Measurements from ENCODE around the gene ANKLE1. TPM values are rescaled to one million over a fixed set of nuclear protein-coding genes. Genes with fewer than 3 reads are reported as not detected.

ANKLE1 gene
- total and polyA plus RNA-seq, 2 donors (not counting 3 experiments of a cell fraction or from before 2014, with no cell fraction given), result 1.9 to 3.1 TPM

- H3K27me3 ChIP-seq (ENCODE audit: control insufficient read depth in 2 of 2, insufficient read depth in 2 of 2, low read length in 2 of 2), result no peaks in the 10 kb centered on the region
- intact Hi-C loops (cut with micrococcal nuclease) (loop anchor here (1.0 to 2.0 kb wide), 2 partner anchors 30 to 31 kb away; partner anchors contain the start of gene BABAM1), dilution Hi-C loops (cut with MboI; ENCODE audit: extremely low pct_ligation_motif_present, low sequenced_read_pairs) (no loop called here)
- H2AFZ ChIP-seq (ENCODE audit: low read depth, low read length), result peak overlapping the region; percentile 31
- H4K20me1 ChIP-seq (replicated peaks; ENCODE audit: control insufficient read depth, extremely low read depth, insufficient read depth, low read length), result no peaks in the 10 kb centered on the region
- TF ChIP-seq FOS (IDR thresholded peaks at IDR 0.05; ENCODE audit: borderline replicate concordance, insufficient read depth, low read length), result no peak
- TF ChIP-seq EZH2 (IDR thresholded peaks at IDR 0.05; ENCODE audit: borderline replicate concordance, low read depth, low read length, severe bottlenecking), result no peak
- TF ChIP-seq MYC (IDR thresholded peaks at IDR 0.05; ENCODE audit: low read depth, low read length), result peak; percentile 84
- no peak for TF ChIP-seq JUN (IDR thresholded peaks at IDR 0.05; ENCODE audit: borderline replicate concordance, insufficient read depth, insufficient read length, low read depth)
- peak; percentile 33 for TF ChIP-seq POLR2AphosphoS5 (IDR thresholded peaks at IDR 0.05; ENCODE audit: insufficient read depth, low read depth, low read length)
- peak; percentile 42 for TF ChIP-seq MAX (IDR thresholded peaks at IDR 0.05; ENCODE audit: insufficient read depth, insufficient read length)
- peak; percentile 35 to 66 for TF ChIP-seq CTCF (IDR thresholded peaks at IDR 0.05; ENCODE audit: extremely low read depth in 1 of 2, insufficient read depth in 1 of 2, low read depth in 1 of 2, low read length in 2 of 2)
- no peak for TF ChIP-seq GATA2 (IDR thresholded peaks at IDR 0.05; ENCODE audit: insufficient read depth, insufficient read length, low read depth, low read length)
- no peak for TF ChIP-seq POLR2A (IDR thresholded peaks at IDR 0.05; ENCODE audit: low read depth, low read length)
- DNase-seq (ENCODE audit: low read depth, low spot score) (peak; percentile 80), FAIRE-seq (peak; percentile 67)
- no peaks in the 10 kb centered on the region for H3K9me1 ChIP-seq (replicated peaks; ENCODE audit: control insufficient read depth, extremely low read depth, insufficient read depth, low read length)
- ChIA-PET POLR2A (interaction anchor here (1.0 to 1.1 kb wide), 2 partner anchors 9 to 46 kb away, joined by 4 to 5 read pairs; partner anchors contain the start of genes ANKLE1 and OCEL1), CTCF (interaction anchor here (0.6 to 1.8 kb wide), 20 partner anchors 8 to 521 kb away, joined by 3 to 16 read pairs (median 4); partner anchors contain the start of genes BABAM1, OCEL1 and USE1)
- H3K4me1 ChIP-seq (ENCODE audit: control insufficient read depth, extremely low read depth, insufficient read depth, low read length), result peaks cover 11% of the 10 kb centered on the region
- H3K9me3 ChIP-seq (replicated peaks; ENCODE audit: control insufficient read depth, insufficient read depth, low read length), result no peaks in the 10 kb centered on the region
- peaks cover 4 to 11% of the 10 kb centered on the region in 2 experiments for H3K36me3 ChIP-seq (ENCODE audit: control insufficient read depth in 2 of 2, extremely low read depth in 1 of 2, insufficient read depth in 2 of 2, low read length in 2 of 2)
- H3K4me3 ChIP-seq (replicated peaks in 1 of 3; ENCODE audit: insufficient read depth in 1 of 3, low read depth in 1 of 3, low read length in 3 of 3), result peak overlapping the region; percentile 24 to 46 (median 45)
- peak overlapping the region; percentile 88 for H3K4me2 ChIP-seq (ENCODE audit: insufficient read depth, low read length)
- H3K27ac ChIP-seq (ENCODE audit: insufficient read depth, low read depth, low read length), result no peak overlapping the region
- H3K79me2 ChIP-seq (ENCODE audit: control insufficient read depth, insufficient read depth, low read length), result peaks cover 18% of the 10 kb centered on the region
- no TSS peak for BruUV-seq (replicated peaks)
- peak overlapping the region; percentile 13 for H3K9ac ChIP-seq (replicated peaks; ENCODE audit: extremely low read depth, insufficient read depth, low read length)
Measured at GRCh38 chr19:17235300-17235970, 46.3 kb upstream of the ANKLE1 start.
